Upper lobe of right lung (tissue), 1 donor: Measurements from ENCODE around the gene SLC44A2. TPM values are rescaled to one million over a fixed set of nuclear protein-coding genes. Genes with fewer than 3 reads are reported as not detected.

Experiments used
- ATAC-seq: fragments of 200-7000 bp; cut with Tn5 transposase; one replicate; pipeline ENCODE4 v1.9.1; 2020; ENCODE audit warnings: mild to moderate bottlenecking, moderate library complexity
- DNase-seq: peaks from one replicate; pipeline ENCODE4 v3.0.0-alpha.2; 2020
- H3K27ac ChIP-seq: fragments of 200-600 bp; one replicate; pipeline ENCODE4 v1.8.0; 2022
- H3K27me3 ChIP-seq: fragments of 200-600 bp; one replicate; pipeline ENCODE4 v1.8.0; 2022; ENCODE audit warnings: mild to moderate bottlenecking
- H3K36me3 ChIP-seq: fragments of 200-600 bp; one replicate; pipeline ENCODE4 v1.8.0; 2022
- H3K4me1 ChIP-seq: fragments of 200-600 bp; one replicate; pipeline ENCODE4 v1.8.0; 2022
- H3K4me3 ChIP-seq: fragments of 200-600 bp; one replicate; pipeline ENCODE4 v1.8.0; 2022; ENCODE audit warnings: mild to moderate bottlenecking
- H3K9me3 ChIP-seq: fragments of 200-600 bp; one replicate; pipeline ENCODE4 v1.8.0; 2022
- CTCF ChIP-seq: fragments of 200-600 bp; IDR thresholded peaks from one replicate; pipeline ENCODE4 v1.8.0; 2022; ENCODE audit warnings: antibody characterized with exemption
- intact Hi-C: fragments of 100-400 bp; cut with DNase I; formaldehyde crosslinking; loops from one replicate; pipeline ENCODE4 v1.11.0; 2022
- total RNA-seq: library from RNA; stranded (reverse); fragmentation: NEBNext Ultra II Directional; extraction: Animal tissue kit (Norgen Biotek cat#: 25700); gene quantifications from one replicate; pipeline ENCODE4 v1.2.1, GENCODE V29; 2021
- donor health status: DM: no; HTN: yes; CAD: no; lungs with severe emphysema.

SLC44A2 gene
- total RNA-seq, 1 donor from 2014 or later, result 293 TPM

- no peak for DNase-seq
- H3K27ac ChIP-seq, result peak overlapping the region; percentile 95
- H3K4me1 ChIP-seq, result peaks cover 38% of the 10 kb centered on the region
Measured at GRCh38 chr19:10604460-10604980, 20.8 kb upstream of the SLC44A2 start.

GRCh38 chr19:10611907-10612306, 13.4 kb upstream of the SLC44A2 start:
- peak overlapping the region; percentile 83 for H3K27ac ChIP-seq
- H3K4me3 ChIP-seq, result no peak overlapping the region
- no peak for TF ChIP-seq CTCF
- DNase-seq (no peak), ATAC-seq (no peak)
- H3K27me3 ChIP-seq, result no peaks in the 10 kb centered on the region
- H3K9me3 ChIP-seq, result no peaks in the 10 kb centered on the region
- intact Hi-C loops, result no loop called here
- H3K36me3 ChIP-seq, result no peaks in the 10 kb centered on the region
- peaks cover 54% of the 10 kb centered on the region for H3K4me1 ChIP-seq

More at GRCh38 chr19:10604460-10604980, 20.8 kb upstream of the SLC44A2 start:
- no peaks in the 10 kb centered on the region for H3K27me3 ChIP-seq
- peak; percentile 20 for ATAC-seq
- no peaks in the 10 kb centered on the region for H3K36me3 ChIP-seq
- H3K9me3 ChIP-seq, result no peaks in the 10 kb centered on the region
- intact Hi-C loops, result no loop called here
- no peak for TF ChIP-seq CTCF
- peak overlapping the region; percentile 96 for H3K4me3 ChIP-seq

- Histone ChIP-seq H3K9me3 (no peaks in the 10 kb centered on the region), H3K4me1 (peaks cover 54% of the 10 kb centered on the region), H3K27ac (peak overlapping the region; percentile 83), H3K4me3 (no peak overlapping the region), H3K36me3 (no peaks in the 10 kb centered on the region), H3K27me3 (no peaks in the 10 kb centered on the region)
- intact Hi-C loops, result no loop called here
- TF ChIP-seq CTCF, result no peak
- ATAC-seq (peak; percentile 98), DNase-seq (peak; percentile 91)
Measured at GRCh38 chr19:10612499-10613119, 12.7 kb upstream of the SLC44A2 start.

GRCh38 chr19:10615429-10616023, 9.8 kb upstream of the SLC44A2 start:
- Histone ChIP-seq H3K36me3 (no peaks in the 10 kb centered on the region), H3K27ac (peak overlapping the region; percentile 76), H3K4me3 (no peak overlapping the region), H3K4me1 (peaks cover 50% of the 10 kb centered on the region), H3K27me3 (no peaks in the 10 kb centered on the region), H3K9me3 (no peaks in the 10 kb centered on the region)
- intact Hi-C loops, result no loop called here
- ATAC-seq (no peak), DNase-seq (no peak)
- no peak for TF ChIP-seq CTCF

- peak; percentile 72 for ATAC-seq
- Histone ChIP-seq H3K27me3 (no peaks in the 10 kb centered on the region), H3K4me1 (peaks cover 34% of the 10 kb centered on the region), H3K36me3 (no peaks in the 10 kb centered on the region), H3K27ac (peak overlapping the region; percentile 76), H3K4me3 (no peak overlapping the region), H3K9me3 (no peaks in the 10 kb centered on the region)
- TF ChIP-seq CTCF, result no peak
- no peak for DNase-seq
- intact Hi-C loops, result no loop called here
Measured at GRCh38 chr19:10617409-10618121, 7.8 kb upstream of the SLC44A2 start.
